HL-60 (cell line): ENCODE results near the gene PDE4C.
A peak's percentile ranks its signal among the peaks of the same experiment; 100 is the strongest.

Experiments used
- DNase-seq, 2 experiments: peaks; one replicate each; pipeline ENCODE4 v3.0.0-alpha.2; 2010 to 2020; ENCODE audit warnings: low read depth in 1 of 2, low spot score in 1 of 2
- H3K27ac ChIP-seq: fragments of 250-450 bp; sonication (Bioruptor Pico); replicated peaks from 2 replicates; pipeline ENCODE4 v1.5.1; 2020; ENCODE audit warnings: mild to moderate bottlenecking, moderate library complexity
- H3K27me3 ChIP-seq: fragments of 250-450 bp; sonication (Bioruptor Pico); 2 replicates; pipeline ENCODE4 v1.5.1; 2021; ENCODE audit warnings: mild to moderate bottlenecking, moderate library complexity; ENCODE audit not compliant: insufficient read depth, poor library complexity, severe bottlenecking
- H3K4me3 ChIP-seq: replicated peaks from 2 replicates; pipeline ENCODE4 v1.5.1; 2011; ENCODE audit warnings: mild to moderate bottlenecking, control low read depth, low read length; ENCODE audit not compliant: insufficient read depth
- CTCF ChIP-seq: IDR thresholded peaks from one replicate; pipeline ENCODE4 v1.5.1; 2011; ENCODE audit warnings: low read length, control low read depth, inconsistent platforms; ENCODE audit not compliant: insufficient read depth
- GABPA ChIP-seq: IDR thresholded peaks from 2 replicates; pipeline ENCODE4 v1.6.1; 2012; ENCODE audit warnings: low read depth
- POLR2AphosphoS5 ChIP-seq: IDR thresholded peaks from 2 replicates; pipeline ENCODE4 v1.6.1; 2012; ENCODE audit warnings: low read depth
- REST ChIP-seq: IDR thresholded peaks from 2 replicates; pipeline ENCODE4 v1.6.1; 2012; ENCODE audit warnings: low read depth; ENCODE audit not compliant: insufficient replicate concordance
- SPI1 ChIP-seq: IDR thresholded peaks from 2 replicates; pipeline ENCODE4 v1.6.1; 2012; ENCODE audit warnings: low read depth, mild to moderate bottlenecking, borderline replicate concordance

PDE4C gene

GRCh38 chr19:18223860-18224524 lies 2.2 kb downstream of the PDE4C start:
- Histone ChIP-seq H3K27ac (no peak overlapping the region), H3K27me3 (peaks cover 41% of the 10 kb centered on the region), H3K4me3 (peak overlapping the region; percentile 70)
- no peak for DNase-seq
- TF ChIP-seq CTCF (no peak), SPI1 (no peak), GABPA (no peak), REST (no peak), POLR2AphosphoS5 (no peak)

DNA sequence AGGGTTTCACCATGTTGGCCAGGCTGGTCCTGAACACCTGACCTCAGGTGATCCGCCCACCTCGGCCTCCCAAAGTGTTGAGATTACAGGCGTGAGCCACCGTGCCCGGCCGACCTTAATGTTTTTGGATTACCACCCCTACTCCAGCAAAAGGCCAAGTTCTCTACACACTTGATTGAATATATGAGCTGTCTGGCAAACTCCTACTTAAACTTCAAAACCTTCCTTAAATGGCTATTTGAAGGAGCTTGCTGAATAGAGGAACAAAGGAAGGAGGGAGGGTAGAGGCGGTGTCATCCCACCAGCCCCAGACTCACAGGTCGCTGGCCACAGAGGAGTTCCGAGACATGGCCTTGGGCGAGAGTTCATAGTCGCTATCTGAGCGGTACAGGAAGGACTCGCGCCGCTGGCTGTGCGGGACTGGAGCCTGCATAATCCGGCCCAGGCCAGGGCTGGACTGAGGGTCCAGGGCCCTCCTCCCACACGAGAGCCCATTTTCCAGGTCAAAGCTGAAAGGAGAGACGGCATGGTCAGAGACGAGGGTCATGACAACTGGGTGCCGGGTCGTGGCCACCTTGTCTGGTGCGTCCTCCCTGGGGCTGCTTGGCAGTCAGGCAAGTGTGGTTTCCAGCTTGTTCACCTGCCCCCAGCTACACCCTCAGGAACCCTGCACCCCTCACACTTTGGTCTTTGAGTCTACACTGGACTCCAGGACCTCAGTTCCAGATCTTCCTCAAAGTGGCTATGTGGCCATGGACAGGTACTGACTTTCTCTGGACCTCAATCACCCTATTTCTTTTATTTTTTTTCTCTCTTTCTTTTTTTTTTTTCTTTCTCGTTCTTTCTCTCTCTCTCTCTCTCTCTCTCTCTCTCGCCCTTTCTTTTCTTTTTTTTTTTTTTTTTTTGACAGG lies 4.2 kb downstream of the PDE4C start:
- no peak overlapping the region for H3K4me3 ChIP-seq
- no peak overlapping the region for H3K27ac ChIP-seq
- no peak for TF ChIP-seq POLR2AphosphoS5
- H3K27me3 ChIP-seq = peaks cover 41% of the 10 kb centered on the region
- no peak for DNase-seq

GRCh38 chr19:18220632-18221275 lies 5.5 kb downstream of the PDE4C start:
- no peak for TF ChIP-seq SPI1
- TF ChIP-seq REST = no peak
- no peak for TF ChIP-seq CTCF
- TF ChIP-seq GABPA = no peak
- no peak for TF ChIP-seq POLR2AphosphoS5
- no peak for DNase-seq
- Histone ChIP-seq H3K27ac (no peak overlapping the region), H3K4me3 (no peak overlapping the region), H3K27me3 (peaks cover 31% of the 10 kb centered on the region)
